SJSA1 (cell line): ENCODE measurements around the gene TMEM234. TPM values are rescaled to one million over a fixed set of nuclear protein-coding genes. Genes with fewer than 3 reads are reported as not detected.

Experiments used
- total RNA-seq: library from RNA; depleted of rRNA; stranded (reverse); fragments of >200 nt; shearing (Covaris generic); gene quantifications from 2 replicates; pipeline ENCODE4 v1.2.3, GENCODE V29; 2014; rRNA removed

TMEM234 gene
- total RNA-seq, 1 experiment from 2014 or later, result 9.2 TPM

Other genes starting within 250 kb of the TMEM234 start
- 61.1 and 74.6 TPM in 2 replicates for gene KHDRBS1, start 208.5 kb downstream of the TMEM234 start, total RNA-seq
- gene TMEM39B, start 149.4 kb downstream of the TMEM234 start, total RNA-seq, result 2.9 and 5.8 TPM in 2 replicates
- 45.4 and 54.4 TPM in 2 replicates for gene KPNA6, start 114.3 kb downstream of the TMEM234 start, total RNA-seq
- gene TXLNA, start 42.7 kb downstream of the TMEM234 start, total RNA-seq, result 65.4 and 101 TPM in 2 replicates
- 22.1 and 38.9 TPM in 2 replicates for gene CCDC28B, start 21.8 kb downstream of the TMEM234 start, total RNA-seq
- 4.4 and 5.6 TPM in 2 replicates for gene IQCC, start 16.7 kb downstream of the TMEM234 start, total RNA-seq
- not detected in 2 replicates for gene DCDC2B, start 13.3 kb downstream of the TMEM234 start, total RNA-seq
- gene EIF3I, start 54 bp upstream of the TMEM234 start, total RNA-seq, result 424 and 465 TPM in 2 replicates
- gene FAM167B, start 24.9 kb upstream of the TMEM234 start, total RNA-seq, result 0.19 and 0.24 TPM in 2 replicates
- not detected in 2 replicates for gene LCK, start 28.9 kb upstream of the TMEM234 start, total RNA-seq
- gene HDAC1, start 69.7 kb upstream of the TMEM234 start, total RNA-seq, result 144 and 191 TPM in 2 replicates
- 53.7 and 67.1 TPM in 2 replicates for gene MARCKSL1, start 113.9 kb upstream of the TMEM234 start, total RNA-seq
- gene FAM229A, start 140.1 kb upstream of the TMEM234 start, total RNA-seq, result 0.28 and 0.74 TPM in 2 replicates
- gene TSSK3, start 140.2 kb upstream of the TMEM234 start, total RNA-seq, result not detected in 2 replicates
- gene BSDC1, start 172.1 kb upstream of the TMEM234 start, total RNA-seq, result 55.5 and 71.1 TPM in 2 replicates
- not detected in 2 replicates for gene ZBTB8B, start 242.7 kb upstream of the TMEM234 start, total RNA-seq